H9 (cell line): ENCODE results near the gene SHC1. TPM values are rescaled to one million over a fixed set of nuclear protein-coding genes. Genes with fewer than 3 reads are reported as not detected.

Experiments
- DNase-seq: peaks from one replicate; pipeline ENCODE4 v3.0.0-alpha.2; 2017
- H2AFZ ChIP-seq: one replicate; pipeline ENCODE4 v1.6.1; 2013; ENCODE audit warnings: mild to moderate bottlenecking, low read length, control low read depth, moderate library complexity
- H2AK5ac ChIP-seq: 2 replicates; pipeline ENCODE4 v1.6.1; 2013; ENCODE audit warnings: low read length, control low read depth, mixed read lengths; ENCODE audit not compliant: insufficient read length
- H2BK120ac ChIP-seq: one replicate; pipeline ENCODE4 v1.6.1; 2013; ENCODE audit warnings: low read depth, mild to moderate bottlenecking, low read length, control low read depth, inconsistent platforms; ENCODE audit not compliant: poor library complexity, severe bottlenecking
- H2BK12ac ChIP-seq: 2 replicates; pipeline ENCODE4 v1.6.1; 2013; ENCODE audit warnings: low read length, control low read depth, mixed read lengths, low read depth; ENCODE audit not compliant: insufficient read length
- H2BK15ac ChIP-seq: 2 replicates; pipeline ENCODE4 v1.6.1; 2013; ENCODE audit warnings: low read depth, low read length, control low read depth
- H2BK20ac ChIP-seq: one replicate; pipeline ENCODE4 v1.6.1; 2013; ENCODE audit warnings: low read depth, mild to moderate bottlenecking, low read length, control low read depth, inconsistent platforms; ENCODE audit not compliant: poor library complexity, severe bottlenecking
- H2BK5ac ChIP-seq: 2 replicates; pipeline ENCODE4 v1.6.1; 2013; ENCODE audit warnings: low read length, control low read depth, mixed read lengths; ENCODE audit not compliant: insufficient read length
- H3K14ac ChIP-seq: 2 replicates; pipeline ENCODE4 v1.6.1; 2013; ENCODE audit warnings: low read length, control low read depth; ENCODE audit not compliant: insufficient read depth
- H3K18ac ChIP-seq: 2 replicates; pipeline ENCODE4 v1.6.1; 2013; ENCODE audit warnings: low read depth, mild to moderate bottlenecking, mixed read lengths, low read length, control low read depth; ENCODE audit not compliant: insufficient read length
- H3K23ac ChIP-seq: 2 replicates; pipeline ENCODE4 v1.6.1; 2013; ENCODE audit warnings: low read length, control low read depth, mixed read lengths, low read depth; ENCODE audit not compliant: insufficient read length
- H3K23me2 ChIP-seq: 2 replicates; pipeline ENCODE4 v1.6.1; 2013; ENCODE audit warnings: low read depth, mild to moderate bottlenecking, mixed read lengths, low read length, control low read depth; ENCODE audit not compliant: insufficient read length, poor library complexity, severe bottlenecking
- H3K27ac ChIP-seq: 2 replicates; pipeline ENCODE4 v1.5.1; 2013; ENCODE audit warnings: low read length, control low read depth, mixed read lengths, low read depth; ENCODE audit not compliant: insufficient read length
- H3K27me3 ChIP-seq: 2 replicates; pipeline ENCODE4 v1.6.1; 2013; ENCODE audit warnings: low read length, control low read depth, inconsistent platforms; ENCODE audit not compliant: insufficient read depth
- H3K4ac ChIP-seq: 2 replicates; pipeline ENCODE4 v1.6.1; 2013; ENCODE audit warnings: low read depth, mild to moderate bottlenecking, control low read depth, inconsistent platforms, low read length, moderate library complexity
- H3K4me1 ChIP-seq: 2 replicates; pipeline ENCODE4 v1.6.1; 2013; ENCODE audit warnings: low read length, control low read depth, inconsistent platforms; ENCODE audit not compliant: insufficient read depth
- H3K4me2 ChIP-seq: 2 replicates; pipeline ENCODE4 v1.6.1; 2013; ENCODE audit warnings: low read length, control low read depth, mixed read lengths; ENCODE audit not compliant: insufficient read length, insufficient read depth
- H3K56ac ChIP-seq: 2 replicates; pipeline ENCODE4 v1.6.1; 2013; ENCODE audit warnings: low read depth, mild to moderate bottlenecking, mixed read lengths, low read length, control low read depth; ENCODE audit not compliant: insufficient read length
- H3K79me1 ChIP-seq: 2 replicates; pipeline ENCODE4 v1.6.1; 2013; ENCODE audit warnings: low read depth, mild to moderate bottlenecking, moderate library complexity, low read length, control low read depth, inconsistent platforms; ENCODE audit not compliant: insufficient read depth, poor library complexity, severe bottlenecking
- H3K79me2 ChIP-seq: 2 replicates; pipeline ENCODE4 v1.6.1; 2013; ENCODE audit warnings: low read length, control low read depth, inconsistent platforms; ENCODE audit not compliant: insufficient read depth
- H3K9ac ChIP-seq: 2 replicates; pipeline ENCODE4 v1.6.1; 2013; ENCODE audit warnings: low read length, control low read depth, mixed read lengths; ENCODE audit not compliant: insufficient read length; ENCODE audit errors: extremely low read depth
- H3K9me3 ChIP-seq: one replicate; pipeline ENCODE4 v1.6.1; 2013; ENCODE audit warnings: low read depth, low read length, inconsistent platforms; ENCODE audit not compliant: control insufficient read depth
- H3T11ph ChIP-seq: one replicate; pipeline ENCODE4 v1.6.1; 2013; ENCODE audit warnings: mild to moderate bottlenecking, low read length, control low read depth, inconsistent platforms
- H4K20me1 ChIP-seq: one replicate; pipeline ENCODE4 v1.6.1; 2013; ENCODE audit not compliant: control insufficient read depth, insufficient read length, insufficient read depth
- H4K5ac ChIP-seq: 2 replicates; pipeline ENCODE4 v1.6.1; 2013; ENCODE audit warnings: low read depth, mild to moderate bottlenecking, mixed read lengths, low read length, control low read depth; ENCODE audit not compliant: insufficient read length
- H4K8ac ChIP-seq: replicated peaks from 2 replicates; pipeline ENCODE4 v1.6.1; 2013; ENCODE audit warnings: low read length, control low read depth, mixed read lengths, low read depth; ENCODE audit not compliant: insufficient read length
- H4K91ac ChIP-seq: 2 replicates; pipeline ENCODE4 v1.6.1; 2013; ENCODE audit warnings: low read depth, mild to moderate bottlenecking, moderate library complexity, mixed read lengths, low read length, control low read depth; ENCODE audit not compliant: insufficient read length
- H3K27ac Mint-ChIP-seq, 3 experiments: 2 replicates in 2 of 3; 3 replicates in 1 of 3; pipeline ENCODE4 v1.8.0; 2020 to 2021; ENCODE audit warnings: mixed read lengths in 3 of 3, mild to moderate bottlenecking in 1 of 3, moderate library complexity in 1 of 3
- H3K27me3 Mint-ChIP-seq: 2 replicates; pipeline ENCODE4 v1.8.0; 2021; ENCODE audit warnings: low read depth, mild to moderate bottlenecking, moderate library complexity, mixed read lengths
- H3K36me3 Mint-ChIP-seq, 3 experiments: 2 replicates in 2 of 3; 3 replicates in 1 of 3; pipeline ENCODE4 v1.8.0; 2020 to 2021; ENCODE audit warnings: low read depth in 3 of 3, mixed read lengths in 3 of 3; ENCODE audit not compliant: insufficient read depth in 1 of 3
- H3K4me1 Mint-ChIP-seq, 2 experiments: 2 replicates each; pipeline ENCODE4 v1.8.0; 2020; ENCODE audit warnings: mixed read lengths in 2 of 2
- H3K4me3 Mint-ChIP-seq, 2 experiments: 2 replicates in 1 of 2; 3 replicates in 1 of 2; pipeline ENCODE4 v1.8.0; 2020 to 2021; ENCODE audit warnings: mild to moderate bottlenecking in 2 of 2, mixed read lengths in 2 of 2, moderate library complexity in 1 of 2
- H3K9me3 Mint-ChIP-seq, 2 experiments: 2 replicates in 1 of 2; 3 replicates in 1 of 2; pipeline ENCODE4 v1.8.0; 2020; ENCODE audit warnings: mild to moderate bottlenecking in 2 of 2, mixed read lengths in 2 of 2, moderate library complexity in 1 of 2
- CTCF ChIP-seq: fragments of 200-600 bp; sonication (generic); conservative IDR thresholded peaks from 3 replicates; pipeline ENCODE4 v1.8.0; 2021; ENCODE audit warnings: antibody characterized with exemption, mild to moderate bottlenecking
- WGBS: extraction: QIAGEN DNeasy Blood & Tissue Kit; methylation state at CpG from one replicate; pipeline ENCODE4 v1.1.7; 2013; ENCODE audit warnings: missing lambda C conversion rate, low lambda C conversion rate, mixed read lengths; ENCODE audit not compliant: insufficient read length; ENCODE audit errors: extremely low coverage; 5-methylcytosine and 5-hydroxymethylcytosine counted together
- total RNA-seq: library from RNA; stranded (reverse); gene quantifications from 2 replicates; pipeline ENCODE4 v1.2.1, GENCODE V29; 2021

SHC1 gene
- total RNA-seq, 1 experiment from 2014 or later: 168 TPM

- Histone ChIP-seq H2BK15ac (no peak overlapping the region), H3K4me1 (no peaks in the 10 kb centered on the region), H2BK120ac (no peak overlapping the region), H3K79me2 (no peaks in the 10 kb centered on the region), H3K4me2 (no peak overlapping the region), H3K9me3 (peaks cover 7% of the 10 kb centered on the region), H3K23ac (no peak overlapping the region), H3K18ac (no peak overlapping the region), H3K14ac (no peak overlapping the region), H2BK5ac (no peak overlapping the region), H3K23me2 (no peaks in the 10 kb centered on the region), H3K27ac (no peak overlapping the region), H2BK12ac (no peak overlapping the region), H4K20me1 (no peaks in the 10 kb centered on the region), H2AFZ (no peak overlapping the region), H3K9ac (no peak overlapping the region), H3K4ac (no peak overlapping the region), H3K79me1 (no peaks in the 10 kb centered on the region), H4K5ac (no peak overlapping the region), H2BK20ac (no peak overlapping the region), H4K91ac (no peak overlapping the region), H4K8ac (no peak overlapping the region), H2AK5ac (no peak overlapping the region), H3K27me3 (no peaks in the 10 kb centered on the region), H3T11ph (no peak overlapping the region), H3K56ac (no peak overlapping the region)
- H3K27ac Mint-ChIP-seq: no peak overlapping the region
- H3K9me3 Mint-ChIP-seq: peaks cover 10% of the 10 kb centered on the region in 2 experiments
- TF ChIP-seq CTCF: no peak
- H3K4me1 Mint-ChIP-seq: peaks cover 0 to 4% of the 10 kb centered on the region in 2 experiments; a peak in 1 of 4 replicates
- no peak for DNase-seq
- peaks cover 0 to 6% (median 0%) of the 10 kb centered on the region in 3 experiments; a peak in 4 of 7 replicates for H3K36me3 Mint-ChIP-seq
- H3K27me3 Mint-ChIP-seq: peaks cover 4% of the 10 kb centered on the region
- no CpG with 5 or more reads among the region's 3 CpGs for WGBS
- H3K4me3 Mint-ChIP-seq: no peak overlapping the region
These were observed 57.3 kb downstream of the SHC1 start for GRCh38 chr1:154913273-154913672.
